ENCODE measurements around the gene THEM5.

Gene THEM5

DNA sequence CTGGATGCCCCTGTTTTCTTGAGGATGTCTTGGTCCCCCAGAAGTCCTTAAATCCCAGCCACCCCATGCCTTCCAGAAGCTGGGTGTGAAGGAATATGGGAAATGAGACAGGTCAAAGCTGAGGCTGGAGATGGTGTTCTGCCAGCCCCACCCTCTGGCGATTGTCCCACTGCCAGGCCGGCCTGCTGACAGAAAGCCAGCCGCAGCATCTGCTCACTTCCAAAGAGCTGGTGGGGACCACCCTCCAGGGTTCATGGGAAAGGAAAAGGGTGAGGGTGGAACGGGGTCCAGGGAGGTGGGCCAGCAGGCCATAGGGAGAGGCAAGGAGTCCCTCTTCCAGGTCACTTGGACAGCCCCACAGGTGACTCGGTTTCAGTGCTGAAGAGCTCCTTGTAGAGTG, 46.4 kb downstream of the THEM5 start:
- no peak for TF ChIP-seq GATA3 (IDR thresholded peaks at IDR 0.05; ENCODE audit: low read depth, low read length)
- TF ChIP-seq GATA2 (IDR thresholded peaks at IDR 0.05; ENCODE audit: low read depth, low read length) = no peak

- TF ChIP-seq GATA3 (IDR thresholded peaks at IDR 0.05; ENCODE audit: low read depth, low read length) = no peak
- TF ChIP-seq GATA2 (IDR thresholded peaks at IDR 0.05; ENCODE audit: low read depth, low read length) = no peak
Observed at GRCh38 chr1:151806170-151806569, 47.3 kb downstream of the THEM5 start.

- no peak for TF ChIP-seq GATA2 (IDR thresholded peaks at IDR 0.05; ENCODE audit: low read depth, low read length)
- no peak for TF ChIP-seq GATA3 (IDR thresholded peaks at IDR 0.05; ENCODE audit: low read depth, low read length)
Observed at GRCh38 chr1:151805066-151805820, 48.3 kb downstream of the THEM5 start, which contains the start of gene LINGO4. Gene LINGO4 (minus strand): TSS chr1:151805419. CDS start chr1:151802704, 2,715 bp downstream.

DNA sequence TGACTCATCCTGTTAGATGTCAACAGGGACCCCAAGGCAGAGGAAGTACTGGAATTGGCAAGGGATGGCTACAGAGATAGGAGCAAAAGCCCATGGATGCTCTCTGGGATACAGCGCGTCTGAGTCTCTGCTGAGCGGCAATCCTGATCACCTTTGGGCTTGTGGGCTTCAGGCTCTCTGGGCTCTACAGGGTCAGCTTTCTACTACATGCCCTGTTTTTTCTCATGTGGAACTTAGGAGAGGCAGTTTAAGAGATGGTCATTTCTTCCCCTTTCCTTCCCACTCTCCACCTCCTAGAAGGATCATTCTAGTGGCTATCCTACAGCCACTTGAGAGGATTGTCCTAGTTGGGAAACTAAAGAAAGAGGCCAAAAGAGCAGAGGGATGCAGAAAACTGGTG, 49.6 kb downstream of the THEM5 start:
- TF ChIP-seq GATA3 (IDR thresholded peaks at IDR 0.05; ENCODE audit: low read depth, low read length) (no peak), GATA2 (IDR thresholded peaks at IDR 0.05; ENCODE audit: low read depth, low read length) (no peak)

GRCh38 chr1:151803164-151803563, 50.3 kb downstream of the THEM5 start:
- no peak for TF ChIP-seq GATA3 (IDR thresholded peaks at IDR 0.05; ENCODE audit: low read depth, low read length)
- peak; percentile 93 for TF ChIP-seq GATA2 (IDR thresholded peaks at IDR 0.05; ENCODE audit: low read depth, low read length)

- TF ChIP-seq GATA2 (IDR thresholded peaks at IDR 0.05; ENCODE audit: low read depth, low read length) (no peak), GATA3 (IDR thresholded peaks at IDR 0.05; ENCODE audit: low read depth, low read length) (no peak)
Observed at GRCh38 chr1:151802372-151802771, 51.1 kb downstream of the THEM5 start.

GRCh38 chr1:151801846-151802245, 51.7 kb downstream of the THEM5 start:
- TF ChIP-seq GATA2 (IDR thresholded peaks at IDR 0.05; ENCODE audit: low read depth, low read length) (no peak), GATA3 (IDR thresholded peaks at IDR 0.05; ENCODE audit: low read depth, low read length) (no peak)

GRCh38 chr1:151801310-151801820, 52.1 kb downstream of the THEM5 start:
- TF ChIP-seq GATA3 (IDR thresholded peaks at IDR 0.05; ENCODE audit: low read depth, low read length) = no peak
- TF ChIP-seq GATA2 (IDR thresholded peaks at IDR 0.05; ENCODE audit: low read depth, low read length) = no peak

GRCh38 chr1:151800830-151801229, 52.7 kb downstream of the THEM5 start:
- TF ChIP-seq GATA2 (IDR thresholded peaks at IDR 0.05; ENCODE audit: low read depth, low read length) = no peak
- TF ChIP-seq GATA3 (IDR thresholded peaks at IDR 0.05; ENCODE audit: low read depth, low read length) = no peak

DNA sequence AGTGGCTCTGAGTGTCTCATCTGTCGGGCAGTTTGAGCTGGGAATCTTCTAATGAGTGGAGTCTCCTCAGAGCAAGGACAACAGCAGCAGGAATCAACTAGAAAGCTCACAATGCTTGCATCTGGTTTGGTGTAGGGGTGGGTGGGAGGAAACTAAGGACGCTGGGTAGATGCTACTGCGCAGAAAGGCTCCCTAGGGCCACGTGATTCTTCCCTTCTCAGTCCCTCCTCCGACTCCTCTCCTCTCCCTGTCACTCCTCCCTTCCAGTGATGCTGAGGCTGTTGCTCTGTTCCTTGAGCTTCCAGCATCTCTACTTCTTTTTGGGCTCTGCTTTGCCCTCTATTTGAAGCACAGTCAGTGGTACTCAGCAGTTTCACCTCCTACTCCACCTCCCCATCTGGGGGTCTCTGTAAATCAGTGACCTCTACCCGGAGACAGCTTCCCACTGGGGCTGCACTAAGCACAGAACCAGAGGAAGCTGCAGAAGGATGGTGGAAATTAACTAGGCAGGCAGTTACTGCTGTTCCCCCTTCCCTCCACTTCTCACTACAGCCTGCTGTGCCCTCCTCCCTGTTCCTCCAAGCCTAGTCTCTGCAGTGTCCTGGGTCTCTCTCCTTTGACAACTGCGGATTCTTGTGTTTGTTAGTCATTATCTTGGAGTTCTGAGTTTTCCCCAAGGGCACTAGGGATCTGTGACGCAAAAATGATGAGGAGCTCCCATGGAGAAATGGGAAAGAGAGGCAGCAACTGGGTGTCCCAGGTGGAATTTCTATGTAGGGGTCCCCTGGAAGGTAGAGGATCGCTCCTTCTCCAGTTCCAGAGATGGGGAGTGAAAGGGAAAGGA, 54.1 kb downstream of the THEM5 start:
- TF ChIP-seq GATA3 (IDR thresholded peaks at IDR 0.05; ENCODE audit: low read depth, low read length) (no peak), GATA2 (IDR thresholded peaks at IDR 0.05; ENCODE audit: low read depth, low read length) (no peak)

DNA sequence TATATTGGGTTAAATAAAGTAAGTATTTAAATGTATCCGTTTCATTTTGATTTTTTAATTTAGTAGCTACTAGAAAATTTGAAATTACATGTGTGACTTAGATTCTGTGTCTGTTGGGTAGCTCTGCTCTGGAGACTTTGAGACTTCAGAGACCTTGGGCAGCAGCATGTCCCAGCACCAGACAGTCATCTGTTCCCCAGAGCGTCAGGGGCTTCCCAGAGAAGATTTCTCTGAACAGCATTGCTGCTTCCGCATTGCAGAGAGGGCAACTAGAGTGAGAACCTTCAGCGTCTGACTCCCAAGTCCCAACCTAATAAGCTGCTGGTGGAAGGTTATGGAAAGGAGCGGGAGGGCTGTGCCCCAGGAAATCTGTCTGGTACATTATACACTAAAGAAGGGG, 54.9 kb downstream of the THEM5 start:
- TF ChIP-seq GATA2 (IDR thresholded peaks at IDR 0.05; ENCODE audit: low read depth, low read length) (no peak), GATA3 (IDR thresholded peaks at IDR 0.05; ENCODE audit: low read depth, low read length) (no peak)
